GM18867 (cell line): ENCODE data around the gene SLC8A2.
A peak's percentile ranks its signal among the peaks of the same experiment; 100 is the strongest.
"Not testable (repeated sequence)": the region's sequence is repeated elsewhere in the genome, so short reads cannot be mapped to it uniquely, and the experiment has no call there.

Experiments used
- ATAC-seq: cut with Tn5 transposase; IDR thresholded peaks from one replicate; pipeline ENCODE4 v1.9.1; 2021; ENCODE audit warnings: mild to moderate bottlenecking, moderate library complexity; ENCODE audit not compliant: unreplicated experiment

Gene SLC8A2

GRCh38 chr19:47489072-47489914 lies 17.6 kb upstream of the SLC8A2 start:
- no peak for ATAC-seq

- no peak for ATAC-seq
Measured at GRCh38 chr19:47487551-47488515, 16.1 kb upstream of the SLC8A2 start.

GRCh38 chr19:47486900-47487299 lies 15.2 kb upstream of the SLC8A2 start:
- ATAC-seq = no peak

- not testable (repeated sequence) for ATAC-seq
Measured at GRCh38 chr19:47486220-47486619, 14.5 kb upstream of the SLC8A2 start.

GRCh38 chr19:47485210-47485609 lies 13.5 kb upstream of the SLC8A2 start:
- no peak for ATAC-seq

- ATAC-seq = peak; percentile 66
Measured at GRCh38 chr19:47483800-47484690, 12.4 kb upstream of the SLC8A2 start, which contains the start of gene KPTN. Gene KPTN (minus strand): TSS chr19:47484219. CDS start chr19:47484160, 59 bp downstream.

GRCh38 chr19:47483200-47483599 lies 11.5 kb upstream of the SLC8A2 start:
- ATAC-seq = no peak

GRCh38 chr19:47481460-47482052 lies 9.9 kb upstream of the SLC8A2 start:
- no peak for ATAC-seq

GRCh38 chr19:47480658-47481057 lies 9.0 kb upstream of the SLC8A2 start:
- no peak for ATAC-seq

- ATAC-seq = no peak
Measured at GRCh38 chr19:47479701-47480503, 8.2 kb upstream of the SLC8A2 start.

- no peak for ATAC-seq
Measured at GRCh38 chr19:47476438-47476972, 4.8 kb upstream of the SLC8A2 start.

- ATAC-seq = no peak
Measured at GRCh38 chr19:47475465-47475864, 3.8 kb upstream of the SLC8A2 start.

GRCh38 chr19:47473336-47473735 lies 1.6 kb upstream of the SLC8A2 start:
- no peak for ATAC-seq

GRCh38 chr19:47471381-47471732 lies 336 bp downstream of the SLC8A2 start:
- no peak for ATAC-seq

- no peak for ATAC-seq
Measured at GRCh38 chr19:47470447-47471195, 1.1 kb downstream of the SLC8A2 start.

- no peak for ATAC-seq
Measured at GRCh38 chr19:47469719-47470118, 2.0 kb downstream of the SLC8A2 start.

GRCh38 chr19:47469363-47469700 lies 2.4 kb downstream of the SLC8A2 start:
- no peak for ATAC-seq

GRCh38 chr19:47467914-47468313 lies 3.8 kb downstream of the SLC8A2 start:
- ATAC-seq = no peak

- ATAC-seq = no peak
Measured at GRCh38 chr19:47465957-47466356, 5.7 kb downstream of the SLC8A2 start.
